NCI-H2081 (cell line): ENCODE results near the gene HSD17B13.
"Not testable (repeated sequence)": the region's sequence is repeated elsewhere in the genome, so short reads cannot be mapped to it uniquely, and the experiment has no call there.

ENCODE experiments used
- DNase-seq, 2 experiments: peaks; one replicate each; lab custom pipeline; 2025; lab: John Stamatoyannopoulos, UW

The HSD17B13 gene

GRCh38 chr4:87316961-87317360, 5.7 kb downstream of the HSD17B13 start:
- no peak for DNase-seq

GRCh38 chr4:87315000-87315399, 7.7 kb downstream of the HSD17B13 start:
- peak in 1 of 2 experiments; percentile 18 for DNase-seq

GRCh38 chr4:87313756-87314155, 8.9 kb downstream of the HSD17B13 start:
- no peak for DNase-seq

- DNase-seq: no peak
Measured at GRCh38 chr4:87311684-87312083, 11.0 kb downstream of the HSD17B13 start.

- DNase-seq: no peak
Measured at GRCh38 chr4:87310691-87311335, 11.9 kb downstream of the HSD17B13 start.

GRCh38 chr4:87309625-87310024, 13.1 kb downstream of the HSD17B13 start:
- no peak for DNase-seq

GRCh38 chr4:87306056-87306455, 16.6 kb downstream of the HSD17B13 start:
- no peak for DNase-seq

- no peak for DNase-seq
Measured at GRCh38 chr4:87305562-87305961, 17.1 kb downstream of the HSD17B13 start.

- DNase-seq: no peak
Measured at GRCh38 chr4:87304745-87305432, 17.8 kb downstream of the HSD17B13 start.

- no peak for DNase-seq
Measured at GRCh38 chr4:87299898-87300297, 22.8 kb downstream of the HSD17B13 start.

GRCh38 chr4:87298362-87298761, 24.3 kb downstream of the HSD17B13 start:
- DNase-seq: no peak

GRCh38 chr4:87294911-87295310, 27.8 kb downstream of the HSD17B13 start:
- not testable (repeated sequence) for DNase-seq

- DNase-seq: not testable (repeated sequence)
Measured at GRCh38 chr4:87293889-87294288, 28.8 kb downstream of the HSD17B13 start.

GRCh38 chr4:87286970-87287369, 35.7 kb downstream of the HSD17B13 start:
- no peak for DNase-seq

GRCh38 chr4:87284268-87284667, 38.4 kb downstream of the HSD17B13 start:
- not testable (repeated sequence) for DNase-seq

- no peak for DNase-seq
Measured at GRCh38 chr4:87283151-87283550, 39.5 kb downstream of the HSD17B13 start.

- no peak for DNase-seq
Measured at GRCh38 chr4:87281603-87282002, 41.1 kb downstream of the HSD17B13 start.

- DNase-seq: no peak
Measured at GRCh38 chr4:87278335-87278794, 44.3 kb downstream of the HSD17B13 start.

GRCh38 chr4:87275311-87275710, 47.4 kb downstream of the HSD17B13 start:
- DNase-seq: no peak

- no peak for DNase-seq
Measured at GRCh38 chr4:87274803-87275202, 47.9 kb downstream of the HSD17B13 start.

- DNase-seq: no peak
Measured at GRCh38 chr4:87274327-87274726, 48.4 kb downstream of the HSD17B13 start.

- no peak for DNase-seq
Measured at GRCh38 chr4:87270825-87271224, 51.9 kb downstream of the HSD17B13 start.

- peak in 1 of 2 experiments; percentile 38 for DNase-seq
Measured at GRCh38 chr4:87270144-87270543, 52.5 kb downstream of the HSD17B13 start.

GRCh38 chr4:87268411-87268810, 54.3 kb downstream of the HSD17B13 start:
- DNase-seq: no peak
